HUES64 (cell line): ENCODE results near the gene FAM83E.

Experiments
- H3K27ac ChIP-seq: 2 replicates; pipeline ENCODE4 v1.7.0; 2013; ENCODE audit warnings: low read depth, low read length, inconsistent platforms
- H3K27me3 ChIP-seq: 2 replicates; pipeline ENCODE4 v1.6.1; 2013; ENCODE audit warnings: mild to moderate bottlenecking, low read length; ENCODE audit not compliant: insufficient read depth
- H3K36me3 ChIP-seq: 2 replicates; pipeline ENCODE4 v1.6.1; 2013; ENCODE audit warnings: mild to moderate bottlenecking, low read length; ENCODE audit not compliant: insufficient read depth
- H3K4me1 ChIP-seq: 2 replicates; pipeline ENCODE4 v1.6.1; 2013; ENCODE audit warnings: mild to moderate bottlenecking, low read length, moderate library complexity; ENCODE audit not compliant: insufficient read depth
- H3K4me3 ChIP-seq: 2 replicates; pipeline ENCODE4 v1.5.1; 2013; ENCODE audit warnings: mild to moderate bottlenecking, low read length, moderate library complexity
- H3K9ac ChIP-seq: 2 replicates; pipeline ENCODE4 v1.6.1; 2013; ENCODE audit warnings: mild to moderate bottlenecking, low read depth, low read length
- H3K9me3 ChIP-seq: 2 replicates; pipeline ENCODE4 v1.6.1; 2013; ENCODE audit warnings: low read depth, low read length; ENCODE audit not compliant: insufficient read depth
- WGBS: fragments of 150-250, 120-280 bp; methylation state at CpG from one replicate; pipeline ENCODE4 v1.1.7; 2013; ENCODE audit warnings: missing lambda C conversion rate; 5-methylcytosine and 5-hydroxymethylcytosine counted together

The FAM83E gene

DNA sequence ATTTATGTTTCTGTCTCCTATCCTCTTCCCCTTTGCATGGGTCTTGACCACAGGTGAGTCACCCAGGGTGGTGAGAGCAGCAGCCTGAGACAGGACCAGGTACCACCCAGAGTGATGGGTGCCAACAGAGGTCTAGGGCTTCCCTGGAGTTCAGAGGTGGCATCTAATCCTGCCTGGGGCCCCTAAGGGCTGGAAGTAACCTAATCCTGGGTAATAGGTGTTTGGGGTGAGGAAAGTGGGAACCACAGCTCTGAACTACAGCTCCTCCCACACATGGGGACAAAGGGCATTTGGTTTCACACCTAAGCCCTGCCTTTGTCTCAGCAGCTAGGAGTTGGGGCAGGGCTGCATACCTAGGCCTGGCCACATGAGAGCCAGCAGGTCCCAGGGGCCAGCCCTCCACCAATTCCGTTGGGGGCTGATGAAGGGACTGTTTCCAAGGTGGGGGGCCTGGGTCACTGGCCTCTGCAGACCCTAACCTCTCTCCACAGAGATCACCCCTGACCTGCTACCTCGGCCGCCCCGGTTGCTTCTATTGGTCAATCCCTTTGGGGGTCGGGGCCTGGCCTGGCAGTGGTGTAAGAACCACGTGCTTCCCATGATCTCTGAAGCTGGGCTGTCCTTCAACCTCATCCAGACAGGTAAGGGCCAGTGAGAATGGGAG is 12.5 kb upstream of the FAM83E start:
- Histone ChIP-seq H3K36me3 (0 out of 2 replicates have a peak, but pooled peaks cover 3% of the 10 kb centered on the region), H3K27me3 (no peaks in the 10 kb centered on the region), H3K9ac (no peak overlapping the region), H3K4me3 (no peak overlapping the region), H3K27ac (peak overlapping the region; percentile 25; the same call in 1 of the 2 replicates), H3K4me1 (peaks cover 13% of the 10 kb centered on the region), H3K9me3 (no peaks in the 10 kb centered on the region)
- 85% methylated on average over 6 of the region's 6 CpGs for WGBS

- Histone ChIP-seq H3K36me3 (0 out of 2 replicates have a peak, but pooled peaks cover 3% of the 10 kb centered on the region), H3K9me3 (no peaks in the 10 kb centered on the region), H3K9ac (no peak overlapping the region), H3K27ac (no peak overlapping the region), H3K27me3 (no peaks in the 10 kb centered on the region), H3K4me1 (peaks cover 13% of the 10 kb centered on the region), H3K4me3 (no peak overlapping the region)
- WGBS: 95% methylated on average over 30 of the region's 30 CpGs
These were observed 11.0 kb upstream of the FAM83E start for GRCh38 chr19:48625891-48626327.

- peak overlapping the region; percentile 82; the same call in 1 of the 2 replicates for H3K27ac ChIP-seq
- H3K9me3 ChIP-seq: no peaks in the 10 kb centered on the region
- WGBS: 50% methylated on average over 21 of the region's 24 CpGs
- H3K36me3 ChIP-seq: 0 out of 2 replicates have a peak, but pooled peaks cover 3% of the 10 kb centered on the region
- no peaks in the 10 kb centered on the region for H3K27me3 ChIP-seq
- H3K4me3 ChIP-seq: peak overlapping the region; percentile 77
- H3K4me1 ChIP-seq: peaks cover 15% of the 10 kb centered on the region
- peak overlapping the region; percentile 80 for H3K9ac ChIP-seq
These were observed 10.2 kb upstream of the FAM83E start for GRCh38 chr19:48624791-48625723.

GRCh38 chr19:48624067-48624594 is 9.3 kb upstream of the FAM83E start:
- Histone ChIP-seq H3K36me3 (0 out of 2 replicates have a peak, but pooled peaks cover 3% of the 10 kb centered on the region), H3K9ac (peak overlapping the region; percentile 80), H3K4me1 (peaks cover 17% of the 10 kb centered on the region), H3K4me3 (peak overlapping the region; percentile 77), H3K27me3 (no peaks in the 10 kb centered on the region), H3K9me3 (no peaks in the 10 kb centered on the region), H3K27ac (peak overlapping the region; percentile 82)
- under 1% methylated on average over 39 of the region's 40 CpGs for WGBS

DNA sequence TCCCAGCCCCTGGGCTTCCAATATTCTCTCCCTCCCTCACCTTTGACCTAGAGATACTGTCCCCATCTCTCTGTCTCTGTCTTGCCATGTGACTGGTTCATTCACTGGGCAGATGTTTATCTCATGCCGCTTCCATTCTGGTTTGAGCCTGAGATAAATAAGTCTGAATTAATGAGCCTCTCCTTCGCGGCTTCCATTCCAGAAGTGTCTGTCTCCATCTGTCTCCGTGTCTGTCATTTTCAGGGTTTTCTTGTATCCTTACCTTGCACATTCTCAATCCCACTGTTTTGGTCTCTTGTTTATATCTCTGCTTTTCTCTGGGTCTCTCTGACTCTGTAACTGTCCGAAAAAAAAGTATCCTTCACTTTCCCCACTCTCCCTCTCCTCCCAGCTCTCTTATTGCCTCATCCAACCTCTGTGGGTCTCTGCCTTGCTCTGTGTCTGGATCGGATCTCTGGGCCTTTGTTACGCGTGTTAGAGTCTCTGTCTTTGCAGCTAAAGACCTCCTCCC is 8.7 kb upstream of the FAM83E start:
- peaks cover 17% of the 10 kb centered on the region for H3K4me1 ChIP-seq
- 38% methylated on average over 8 of the region's 8 CpGs for WGBS
- H3K9ac ChIP-seq: peak overlapping the region; percentile 75
- no peaks in the 10 kb centered on the region for H3K9me3 ChIP-seq
- peak overlapping the region; percentile 51 for H3K4me3 ChIP-seq
- no peaks in the 10 kb centered on the region for H3K27me3 ChIP-seq
- 0 out of 2 replicates have a peak, but pooled peaks cover 3% of the 10 kb centered on the region for H3K36me3 ChIP-seq
- peak overlapping the region; percentile 75 for H3K27ac ChIP-seq

- peaks cover 41% of the 10 kb centered on the region for H3K4me1 ChIP-seq
- H3K27me3 ChIP-seq: no peaks in the 10 kb centered on the region
- H3K27ac ChIP-seq: peak overlapping the region; percentile 99
- no peaks in the 10 kb centered on the region for H3K9me3 ChIP-seq
- H3K4me3 ChIP-seq: peak overlapping the region; percentile 97
- 37% methylated on average over 5 of the region's 6 CpGs for WGBS
- peak overlapping the region; percentile 83 for H3K9ac ChIP-seq
- peaks cover 35% of the 10 kb centered on the region for H3K36me3 ChIP-seq
These were observed 5.1 kb upstream of the FAM83E start for GRCh38 chr19:48619692-48620585.

DNA sequence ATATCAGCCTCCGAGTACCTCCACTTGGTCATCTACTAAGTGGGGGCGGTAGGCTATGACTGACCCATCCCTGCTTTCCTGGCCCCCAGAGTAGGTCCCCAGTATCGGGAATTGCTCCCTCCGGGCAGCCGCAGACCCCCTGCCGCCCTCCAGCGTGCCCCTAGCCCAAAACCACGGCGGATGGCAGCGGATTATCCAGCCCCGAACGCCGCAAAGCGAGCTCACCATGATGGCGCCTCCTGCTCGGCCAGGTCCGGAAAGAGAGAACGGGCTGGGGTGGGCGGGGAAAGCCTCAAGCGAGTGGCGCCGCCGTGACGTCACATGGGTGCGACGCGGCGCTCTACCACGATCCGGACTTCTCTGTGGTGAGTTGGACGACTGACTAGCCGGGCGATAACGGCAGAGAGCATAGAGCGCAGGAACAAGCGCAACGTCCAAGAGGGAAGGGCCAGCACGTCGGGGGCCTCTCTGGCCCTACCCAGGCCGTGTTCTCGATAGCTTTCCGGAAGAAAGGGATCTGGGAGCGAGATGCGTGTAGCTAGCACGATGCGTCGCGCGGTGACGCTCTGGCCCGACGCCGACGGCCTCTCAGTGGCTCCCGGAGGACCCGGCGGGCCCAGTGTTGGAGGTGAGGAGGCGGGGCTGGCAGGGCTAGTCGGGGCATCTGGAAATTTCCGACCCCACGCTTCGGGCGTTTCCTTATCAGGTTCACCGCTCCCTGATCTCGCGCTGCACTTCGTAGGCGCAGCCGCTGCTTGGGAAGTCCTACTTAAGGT is 4.2 kb upstream of the FAM83E start, which contains the start of the genes RPL18 and SPHK2:
RPL18 (minus strand) TSS at position 263 of the 776 bp plus-strand sequence; CDS start at position 228, 35 bp downstream.
SPHK2 (plus strand) TSS at position 591 of the 776 bp plus-strand sequence. CDS start 1,009 bp downstream, outside the sequence.
- Histone ChIP-seq H3K36me3 (peaks cover 35% of the 10 kb centered on the region), H3K27me3 (no peaks in the 10 kb centered on the region), H3K4me3 (peak within 1 kb of the TSS; percentile 97), H3K4me1 (peaks cover 43% of the 10 kb centered on the region), H3K9me3 (no peaks in the 10 kb centered on the region), H3K27ac (peak within 1 kb of the TSS; percentile 99), H3K9ac (peak within 1 kb of the TSS; percentile 99)
- WGBS: under 1% methylated on average over 69 of the region's 69 CpGs

DNA sequence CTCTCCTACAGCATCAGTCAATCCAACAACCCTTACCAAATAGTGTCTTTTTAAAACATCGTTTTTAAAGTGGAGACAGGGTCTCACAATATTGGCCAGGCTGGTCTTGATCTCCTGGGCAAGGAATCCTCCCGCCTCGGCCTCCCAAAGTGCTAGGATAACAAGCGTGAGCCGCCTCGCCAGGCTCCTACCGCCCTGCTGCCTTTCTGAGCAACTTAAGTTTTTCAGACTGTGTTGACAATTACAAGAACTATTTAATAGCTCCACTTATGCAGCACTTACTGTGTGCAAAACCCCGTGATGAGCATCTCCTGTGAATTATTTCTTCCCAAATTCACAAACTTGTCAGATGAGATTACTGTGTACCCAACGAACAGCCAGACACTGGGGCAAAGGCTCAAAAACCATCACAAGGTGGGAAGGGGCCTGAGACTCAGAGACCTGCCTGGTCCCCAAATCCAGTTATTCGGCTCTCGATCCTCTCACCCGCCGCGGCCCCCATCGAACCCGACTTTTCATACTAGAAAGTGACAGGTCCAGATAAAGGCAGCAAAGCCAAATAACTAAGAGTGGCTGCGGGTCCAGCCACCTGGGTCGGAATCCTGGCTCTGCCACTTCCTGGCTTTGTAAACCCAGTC is 3.5 kb upstream of the FAM83E start:
- no peaks in the 10 kb centered on the region for H3K9me3 ChIP-seq
- 1% methylated on average over 18 of the region's 18 CpGs for WGBS
- H3K9ac ChIP-seq: peak overlapping the region; percentile 99
- H3K27ac ChIP-seq: peak overlapping the region; percentile 99
- peaks cover 35% of the 10 kb centered on the region for H3K36me3 ChIP-seq
- H3K27me3 ChIP-seq: no peaks in the 10 kb centered on the region
- peaks cover 39% of the 10 kb centered on the region for H3K4me1 ChIP-seq
- H3K4me3 ChIP-seq: peak overlapping the region; percentile 97

DNA sequence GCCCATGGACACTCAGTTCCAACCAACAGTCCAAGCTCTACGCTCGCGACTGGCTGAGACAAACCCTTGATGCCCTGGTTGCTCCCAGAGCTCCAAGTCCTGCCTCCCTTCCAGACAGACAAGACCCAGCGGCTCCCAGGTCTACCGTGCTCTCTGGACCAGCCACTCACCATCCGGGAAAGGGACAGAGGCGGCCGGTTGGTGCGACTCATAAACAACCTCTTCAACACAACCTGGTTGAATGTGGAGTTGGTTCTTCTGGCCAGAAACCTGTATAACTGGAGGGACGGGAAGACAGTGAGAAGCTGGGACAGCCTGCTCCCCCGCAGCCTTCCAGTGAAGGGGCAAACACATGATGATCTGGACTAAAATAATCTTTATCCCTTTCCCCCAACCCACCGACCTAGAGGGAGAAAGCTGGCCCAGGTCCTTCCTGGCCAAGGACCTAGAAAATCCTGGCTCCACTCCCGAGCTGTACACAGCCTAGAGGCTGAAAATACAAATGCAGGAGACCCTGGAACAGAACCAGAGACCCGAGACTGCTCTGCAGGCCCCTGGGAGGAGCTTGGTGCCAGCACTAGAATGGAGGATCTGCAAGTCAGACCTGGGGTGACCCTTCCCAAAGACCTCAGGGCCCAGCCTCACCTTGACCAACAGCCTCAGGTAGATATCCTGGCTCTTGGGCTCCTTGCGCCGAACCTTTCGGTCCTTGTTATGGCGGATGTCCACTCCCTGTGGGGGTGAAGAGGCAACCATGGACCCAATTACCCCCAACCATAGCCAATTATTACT is 2.5 kb upstream of the FAM83E start:
- Histone ChIP-seq H3K4me1 (peaks cover 37% of the 10 kb centered on the region), H3K27ac (peak overlapping the region; percentile 99), H3K9me3 (no peaks in the 10 kb centered on the region), H3K4me3 (peak overlapping the region; percentile 97), H3K27me3 (no peaks in the 10 kb centered on the region), H3K36me3 (peaks cover 35% of the 10 kb centered on the region), H3K9ac (peak overlapping the region; percentile 99)
- WGBS: 89% methylated on average over 18 of the region's 18 CpGs
